Measurements from ENCODE around the gene CLEC16A. TPM values are rescaled to one million over a fixed set of nuclear protein-coding genes. Genes with fewer than 3 reads are reported as not detected.

Gene CLEC16A
- total and polyA plus RNA-seq, 9 donors, result 11.5 to 18.3 (median 14.9) TPM

- H3K4me3 ChIP-seq (ENCODE audit: low read length), result no peak overlapping the region
- H3K36me3 ChIP-seq (ENCODE audit: control insufficient read depth, insufficient read depth, low read length), result peaks cover 38% of the 10 kb centered on the region
- H3K27ac ChIP-seq (ENCODE audit: low read length), result no peak overlapping the region
- no peak for DNase-seq
- H3K27me3 ChIP-seq (ENCODE audit: control insufficient read depth, insufficient read depth, low read length), result no peaks in the 10 kb centered on the region
- H3K9me3 ChIP-seq (replicated peaks; ENCODE audit: control insufficient read depth, low read depth, low read length), result no peaks in the 10 kb centered on the region
- WGBS (ENCODE audit: insufficient coverage), result 72% methylated on average over 7 of the region's 7 CpGs
- peaks cover 10% of the 10 kb centered on the region for H3K4me1 ChIP-seq (ENCODE audit: control insufficient read depth, insufficient read depth, low read length)
Observed at GRCh38 chr16:11170201-11170600, 225.8 kb downstream of the CLEC16A start.

DNA sequence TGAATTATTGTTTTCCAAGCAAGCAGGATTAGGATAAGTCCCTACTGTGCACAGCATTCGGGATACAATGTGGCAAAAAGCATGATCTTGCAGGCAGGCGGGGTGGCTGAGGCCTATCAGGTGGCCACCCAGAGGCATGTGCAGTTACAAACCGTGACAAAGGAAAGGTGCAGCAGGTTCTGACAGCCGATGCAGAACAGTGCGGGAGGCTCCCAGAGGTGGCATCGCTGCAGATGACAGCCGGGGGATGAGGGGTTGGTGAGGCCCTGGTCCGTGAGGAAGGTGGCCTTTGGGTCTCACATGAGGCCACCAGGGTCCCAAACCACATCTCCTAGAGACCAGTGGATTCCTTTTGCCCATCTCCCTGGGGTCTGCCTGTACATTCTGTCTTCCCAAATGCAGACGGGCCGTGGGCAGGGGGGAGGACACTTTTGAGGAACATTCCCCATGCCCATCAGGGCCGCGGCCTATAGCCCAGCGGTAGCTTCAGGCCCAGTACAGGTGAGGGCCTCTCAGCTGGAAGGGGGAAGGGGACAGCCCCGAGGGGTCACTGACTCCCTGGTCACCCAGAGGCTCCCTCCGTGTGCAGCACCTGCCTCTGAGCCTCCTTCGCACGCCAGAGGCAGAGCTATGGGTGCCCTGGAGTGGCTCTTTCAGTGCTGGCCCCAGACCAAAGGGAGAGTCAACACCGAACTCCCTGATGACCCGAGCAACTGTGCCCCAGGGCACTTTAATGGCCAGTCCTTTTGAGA lies 226.5 kb downstream of the CLEC16A start:
- no peak overlapping the region for H3K27ac ChIP-seq (ENCODE audit: low read length)
- no peak for DNase-seq
- peaks cover 38% of the 10 kb centered on the region for H3K36me3 ChIP-seq (ENCODE audit: control insufficient read depth, insufficient read depth, low read length)
- WGBS (ENCODE audit: insufficient coverage), result 83% methylated on average over 10 of the region's 19 CpGs
- H3K4me3 ChIP-seq (ENCODE audit: low read length), result no peak overlapping the region
- H3K9me3 ChIP-seq (replicated peaks; ENCODE audit: control insufficient read depth, low read depth, low read length), result no peaks in the 10 kb centered on the region
- peaks cover 10% of the 10 kb centered on the region for H3K4me1 ChIP-seq (ENCODE audit: control insufficient read depth, insufficient read depth, low read length)
- no peaks in the 10 kb centered on the region for H3K27me3 ChIP-seq (ENCODE audit: control insufficient read depth, insufficient read depth, low read length)

- Histone ChIP-seq H3K4me3 (ENCODE audit: low read length) (no peak overlapping the region), H3K4me1 (ENCODE audit: control insufficient read depth, insufficient read depth, low read length) (peaks cover 10% of the 10 kb centered on the region), H3K27ac (ENCODE audit: low read length) (no peak overlapping the region), H3K27me3 (ENCODE audit: control insufficient read depth, insufficient read depth, low read length) (no peaks in the 10 kb centered on the region), H3K9me3 (replicated peaks; ENCODE audit: control insufficient read depth, low read depth, low read length) (no peaks in the 10 kb centered on the region), H3K36me3 (ENCODE audit: control insufficient read depth, insufficient read depth, low read length) (peaks cover 38% of the 10 kb centered on the region)
- DNase-seq, result no peak
- 71% methylated on average over 3 of the region's 4 CpGs for WGBS (ENCODE audit: insufficient coverage)
Observed at GRCh38 chr16:11171448-11171709, 227.0 kb downstream of the CLEC16A start.

GRCh38 chr16:11171757-11172299 lies 227.5 kb downstream of the CLEC16A start:
- 100% methylated on average over 3 of the region's 3 CpGs for WGBS (ENCODE audit: insufficient coverage)
- DNase-seq, result no peak
- Histone ChIP-seq H3K4me3 (ENCODE audit: low read length) (no peak overlapping the region), H3K9me3 (replicated peaks; ENCODE audit: control insufficient read depth, low read depth, low read length) (no peaks in the 10 kb centered on the region), H3K4me1 (ENCODE audit: control insufficient read depth, insufficient read depth, low read length) (peaks cover 10% of the 10 kb centered on the region), H3K36me3 (ENCODE audit: control insufficient read depth, insufficient read depth, low read length) (peaks cover 37% of the 10 kb centered on the region), H3K27me3 (ENCODE audit: control insufficient read depth, insufficient read depth, low read length) (no peaks in the 10 kb centered on the region), H3K27ac (ENCODE audit: low read length) (no peak overlapping the region)

DNA sequence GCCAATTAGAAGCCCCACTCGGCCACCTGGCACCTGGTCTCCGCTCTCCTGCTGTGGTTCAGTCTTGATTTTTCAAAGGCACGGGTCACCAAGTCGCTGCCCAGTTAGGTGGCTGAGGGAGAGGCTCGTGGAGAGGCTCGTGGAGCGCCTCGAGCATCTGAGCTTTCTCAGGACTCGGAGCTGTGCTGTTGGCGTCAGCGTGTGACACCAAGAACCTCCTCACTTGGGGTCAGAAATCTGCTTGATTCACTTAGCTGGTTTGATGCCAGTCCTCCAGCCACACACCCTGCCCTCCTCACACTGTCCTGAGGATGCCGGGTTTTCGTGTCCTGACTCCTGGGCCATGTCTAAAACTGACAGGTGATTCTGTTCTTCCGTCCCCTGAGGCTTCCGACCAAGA lies 229.1 kb downstream of the CLEC16A start:
- 85% methylated on average over 15 of the region's 15 CpGs for WGBS (ENCODE audit: insufficient coverage)
- H3K9me3 ChIP-seq (replicated peaks; ENCODE audit: control insufficient read depth, low read depth, low read length), result no peaks in the 10 kb centered on the region
- H3K27me3 ChIP-seq (ENCODE audit: control insufficient read depth, insufficient read depth, low read length), result no peaks in the 10 kb centered on the region
- no peak overlapping the region for H3K27ac ChIP-seq (ENCODE audit: low read length)
- H3K4me1 ChIP-seq (ENCODE audit: control insufficient read depth, insufficient read depth, low read length), result peaks cover 7% of the 10 kb centered on the region
- peaks cover 22% of the 10 kb centered on the region for H3K36me3 ChIP-seq (ENCODE audit: control insufficient read depth, insufficient read depth, low read length)
- no peak overlapping the region for H3K4me3 ChIP-seq (ENCODE audit: low read length)
- DNase-seq, result no peak

GRCh38 chr16:11174141-11174540 lies 229.8 kb downstream of the CLEC16A start:
- Histone ChIP-seq H3K27ac (ENCODE audit: low read length) (no peak overlapping the region), H3K9me3 (replicated peaks; ENCODE audit: control insufficient read depth, low read depth, low read length) (no peaks in the 10 kb centered on the region), H3K4me3 (ENCODE audit: low read length) (no peak overlapping the region), H3K4me1 (ENCODE audit: control insufficient read depth, insufficient read depth, low read length) (peaks cover under 1% of the 10 kb centered on the region), H3K36me3 (ENCODE audit: control insufficient read depth, insufficient read depth, low read length) (peaks cover 24% of the 10 kb centered on the region), H3K27me3 (ENCODE audit: control insufficient read depth, insufficient read depth, low read length) (no peaks in the 10 kb centered on the region)
- DNase-seq, result no peak
- 93% methylated on average over 26 of the region's 26 CpGs for WGBS (ENCODE audit: insufficient coverage)

DNA sequence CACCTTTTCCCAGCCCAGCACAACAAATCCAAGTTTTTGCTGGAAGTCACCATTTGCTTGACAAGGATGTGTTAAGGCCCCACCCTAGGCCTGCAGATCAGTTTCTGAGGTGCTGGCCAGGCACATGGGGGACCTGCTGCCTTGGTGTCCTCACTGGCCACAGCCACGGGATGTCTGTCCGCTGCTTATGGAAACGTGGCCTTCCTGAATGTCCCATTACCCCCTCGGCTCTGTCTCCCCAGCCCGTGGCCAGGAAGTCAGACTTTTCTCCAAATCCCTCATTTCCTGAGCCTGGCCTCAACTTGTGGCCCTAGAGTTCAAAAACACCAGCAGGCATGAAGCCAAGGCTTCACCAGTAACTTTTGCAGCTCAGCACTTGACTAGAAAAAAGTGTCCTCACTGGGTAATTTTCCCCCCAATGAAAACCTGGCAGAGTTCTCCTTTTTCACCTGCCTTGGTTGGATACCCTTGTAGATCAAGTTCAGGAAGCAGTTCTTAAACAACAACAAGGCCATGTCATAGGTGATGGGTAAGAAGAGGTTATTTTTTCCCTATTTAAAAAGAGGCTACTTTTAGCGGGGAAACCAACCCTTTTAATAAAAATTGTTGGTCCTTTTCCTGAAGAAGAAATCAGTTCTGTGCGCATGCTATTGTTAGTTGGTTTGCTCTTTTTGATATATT lies 230.9 kb downstream of the CLEC16A start:
- Histone ChIP-seq H3K4me1 (ENCODE audit: control insufficient read depth, insufficient read depth, low read length) (peaks cover 4% of the 10 kb centered on the region), H3K4me3 (ENCODE audit: low read length) (no peak overlapping the region), H3K36me3 (ENCODE audit: control insufficient read depth, insufficient read depth, low read length) (peaks cover 27% of the 10 kb centered on the region), H3K27ac (ENCODE audit: low read length) (no peak overlapping the region), H3K9me3 (replicated peaks; ENCODE audit: control insufficient read depth, low read depth, low read length) (no peaks in the 10 kb centered on the region), H3K27me3 (ENCODE audit: control insufficient read depth, insufficient read depth, low read length) (no peaks in the 10 kb centered on the region)
- WGBS (ENCODE audit: insufficient coverage), result 54% methylated on average over 5 of the region's 7 CpGs
- DNase-seq, result no peak

- Histone ChIP-seq H3K9me3 (replicated peaks; ENCODE audit: control insufficient read depth, low read depth, low read length) (no peaks in the 10 kb centered on the region), H3K36me3 (ENCODE audit: control insufficient read depth, insufficient read depth, low read length) (peaks cover 31% of the 10 kb centered on the region)
- 88% methylated on average over 11 of the region's 11 CpGs for WGBS (ENCODE audit: insufficient coverage)
Observed at GRCh38 chr16:11175787-11176341, 231.5 kb downstream of the CLEC16A start.

DNA sequence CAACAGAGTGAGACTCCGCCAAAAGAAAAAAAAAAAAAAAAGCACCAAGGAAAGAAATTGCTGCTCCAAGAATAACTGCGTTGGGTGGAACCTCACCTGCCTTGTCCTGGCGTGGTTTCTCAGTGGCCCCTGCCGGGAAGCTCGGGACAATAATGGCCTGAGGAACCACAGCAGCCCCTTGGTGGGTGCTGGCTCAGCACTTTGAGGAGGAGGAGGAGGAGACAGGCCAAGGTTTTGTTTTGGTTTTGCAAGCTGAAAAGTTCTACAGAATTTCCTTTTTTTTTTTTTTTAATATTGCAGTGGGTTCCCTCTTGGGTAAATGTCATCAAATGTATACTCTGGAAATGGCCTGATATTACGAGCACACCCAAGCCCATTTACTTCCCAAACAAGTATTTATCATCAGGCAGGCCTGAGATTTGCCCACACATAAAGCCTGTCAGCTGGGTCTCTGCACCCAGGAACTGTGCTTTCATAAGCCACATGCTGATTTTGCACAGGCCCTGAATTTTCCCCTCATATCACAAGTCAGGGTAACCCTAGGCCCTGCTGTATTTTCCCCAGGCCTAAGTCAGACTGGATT lies 233.3 kb downstream of the CLEC16A start:
- no peak overlapping the region for H3K27ac ChIP-seq (ENCODE audit: low read length)
- no peak overlapping the region for H3K4me3 ChIP-seq (ENCODE audit: low read length)
- 92% methylated on average over 5 of the region's 6 CpGs for WGBS (ENCODE audit: insufficient coverage)
- H3K9me3 ChIP-seq (replicated peaks; ENCODE audit: control insufficient read depth, low read depth, low read length), result no peaks in the 10 kb centered on the region
- H3K27me3 ChIP-seq (ENCODE audit: control insufficient read depth, insufficient read depth, low read length), result no peaks in the 10 kb centered on the region
- no peak for DNase-seq
- peaks cover 19% of the 10 kb centered on the region for H3K4me1 ChIP-seq (ENCODE audit: control insufficient read depth, insufficient read depth, low read length)
- H3K36me3 ChIP-seq (ENCODE audit: control insufficient read depth, insufficient read depth, low read length), result peaks cover 24% of the 10 kb centered on the region

More at GRCh38 chr16:11175787-11176341, 231.5 kb downstream of the CLEC16A start:
- no peak for DNase-seq
- H3K4me3 ChIP-seq (ENCODE audit: low read length), result no peak overlapping the region
- peaks cover 6% of the 10 kb centered on the region for H3K4me1 ChIP-seq (ENCODE audit: control insufficient read depth, insufficient read depth, low read length)
- H3K27ac ChIP-seq (ENCODE audit: low read length), result no peak overlapping the region
- no peaks in the 10 kb centered on the region for H3K27me3 ChIP-seq (ENCODE audit: control insufficient read depth, insufficient read depth, low read length)

GRCh38 chr16:11178424-11178823 lies 234.1 kb downstream of the CLEC16A start:
- no peak overlapping the region for H3K4me3 ChIP-seq (ENCODE audit: low read length)
- H3K36me3 ChIP-seq (ENCODE audit: control insufficient read depth, insufficient read depth, low read length), result peaks cover 24% of the 10 kb centered on the region
- 90% methylated on average over 20 of the region's 24 CpGs for WGBS (ENCODE audit: insufficient coverage)
- no peak for DNase-seq
- H3K9me3 ChIP-seq (replicated peaks; ENCODE audit: control insufficient read depth, low read depth, low read length), result no peaks in the 10 kb centered on the region
- H3K4me1 ChIP-seq (ENCODE audit: control insufficient read depth, insufficient read depth, low read length), result peaks cover 19% of the 10 kb centered on the region
- H3K27ac ChIP-seq (ENCODE audit: low read length), result no peak overlapping the region
- no peaks in the 10 kb centered on the region for H3K27me3 ChIP-seq (ENCODE audit: control insufficient read depth, insufficient read depth, low read length)

All from muscle of leg (tissue), 11 donors.